Activated CD4-positive, alpha-beta memory T cell treated with anti-CD3 and anti-CD28 coated beads for 36 hours (primary cell): Measurements from ENCODE around the gene TNFRSF25. TPM values are rescaled to one million over a fixed set of nuclear protein-coding genes. Genes with fewer than 3 reads are reported as not detected.
A peak's percentile ranks its signal among the peaks of the same experiment; 100 is the strongest.

ENCODE experiments used
- CTCF ChIA-PET: fragments of 350-600 bp; sonication (Branson Sonifier 250); formaldehyde crosslinking; loops from one replicate; lab custom pipeline; 2021; ENCODE audit warnings: antibody characterized with exemption, inconsistent platforms; lab: Charles Lee
- POLR2A ChIA-PET: fragments of 350-600 bp; sonication (Branson Sonifier 250); formaldehyde crosslinking; loops from one replicate; lab custom pipeline; 2021; ENCODE audit warnings: antibody characterized with exemption; lab: Charles Lee
- DNase-seq: peaks from one replicate; pipeline ENCODE4 v3.0.0-alpha.2; 2020
- H3K27ac Mint-ChIP-seq: one replicate; pipeline ENCODE4 v1.8.0; 2021; ENCODE audit warnings: mixed read lengths
- H3K27me3 Mint-ChIP-seq: one replicate; pipeline ENCODE4 v1.8.0; 2021; ENCODE audit warnings: mixed read lengths
- H3K36me3 Mint-ChIP-seq: one replicate; pipeline ENCODE4 v1.8.0; 2021; ENCODE audit warnings: mixed read lengths
- H3K4me1 Mint-ChIP-seq: one replicate; pipeline ENCODE4 v1.8.0; 2021; ENCODE audit warnings: low read depth, mixed read lengths
- H3K4me3 Mint-ChIP-seq: one replicate; pipeline ENCODE4 v1.8.0; 2021; ENCODE audit warnings: mild to moderate bottlenecking, mixed read lengths
- H3K9me3 Mint-ChIP-seq: one replicate; pipeline ENCODE4 v1.8.0; 2021; ENCODE audit warnings: mixed read lengths
- intact Hi-C: fragments of 100-400 bp; cut with micrococcal nuclease; formaldehyde crosslinking; loops from one replicate; pipeline ENCODE4 v1.15.1; 2023
- total RNA-seq, 2 experiments: library from RNA; stranded (reverse); gene quantifications; one replicate each; pipeline ENCODE4 v1.2.3, GENCODE V29; 2021

The TNFRSF25 gene
- total RNA-seq, 2 experiments from 2014 or later, result 90.0 to 97.4 TPM

DNA sequence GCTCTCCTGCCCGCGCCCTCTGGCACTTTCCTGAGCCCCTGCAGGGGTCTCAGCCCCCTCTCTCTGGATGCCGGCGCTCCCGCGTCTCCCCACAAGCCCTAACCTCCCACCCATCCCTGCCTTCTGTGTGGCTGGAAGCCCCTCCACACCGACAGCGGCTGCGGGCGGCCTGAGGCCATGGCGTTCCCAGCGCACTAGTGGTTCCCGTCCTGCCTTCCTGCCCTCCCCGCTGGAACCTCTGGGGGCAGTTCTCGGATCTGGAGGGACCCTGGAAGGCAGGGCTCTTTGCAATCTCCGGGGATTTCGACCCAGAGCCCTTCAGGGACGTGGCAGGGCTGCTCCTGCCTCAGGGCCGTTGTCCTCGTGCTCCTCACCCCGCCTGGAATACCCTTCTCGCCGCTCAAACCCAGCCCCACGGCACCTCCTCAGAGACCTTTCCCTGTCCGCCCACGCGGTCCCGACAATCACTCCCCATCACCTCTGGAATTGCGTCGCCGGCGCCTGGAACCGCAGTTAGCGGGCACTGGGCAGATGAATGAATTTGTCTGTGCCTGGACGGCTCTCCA is 41.9 kb downstream of the TNFRSF25 start:
- ChIA-PET POLR2A (no interaction called here), CTCF (interaction anchor here (0.7 to 5.5 kb wide), 34 partner anchors 8 to 221 kb away, joined by 3 to 106 read pairs (median 6); partner anchors contain the start of genes ACOT7 and PLEKHG5)
- Mint-ChIP-seq H3K27me3 (peaks cover 38% of the 10 kb centered on the region), H3K27ac (no peak overlapping the region), H3K9me3 (no peaks in the 10 kb centered on the region), H3K4me1 (peaks cover 16% of the 10 kb centered on the region), H3K36me3 (no peaks in the 10 kb centered on the region), H3K4me3 (peak overlapping the region; percentile 20)
- intact Hi-C loops, result loop anchor here (2.0 to 5.0 kb wide), 3 partner anchors 15 to 223 kb away; no protein-coding TSS in a partner anchor
- DNase-seq, result no peak

- Mint-ChIP-seq H3K27ac (no peak overlapping the region), H3K36me3 (no peaks in the 10 kb centered on the region)
These were observed 42.5 kb downstream of the TNFRSF25 start for GRCh38 chr1:6423321-6423999.

DNA sequence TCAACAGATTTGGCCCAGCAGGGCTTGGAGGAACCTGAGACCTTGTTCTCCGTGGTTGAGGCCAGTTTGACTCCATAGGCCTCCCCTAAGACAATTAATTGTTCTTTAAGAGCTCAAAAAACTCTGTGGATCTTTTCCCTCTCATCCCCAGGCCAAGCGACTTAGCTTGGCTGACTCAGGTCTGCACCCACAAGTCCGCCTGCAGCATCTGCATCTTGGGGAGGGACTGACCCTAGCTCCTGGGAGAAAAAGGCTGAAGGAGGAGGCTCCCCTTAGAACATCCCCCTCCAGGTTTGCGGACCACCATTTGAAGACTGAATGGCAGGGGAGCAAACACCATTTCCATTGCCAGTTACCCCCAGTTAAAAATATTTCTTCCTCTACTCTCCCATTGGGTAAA is 44.7 kb downstream of the TNFRSF25 start:
- no peak for DNase-seq
- H3K36me3 Mint-ChIP-seq, result no peaks in the 10 kb centered on the region
- intact Hi-C loops, result loop anchor here (5.0 kb wide), 2 partner anchors 174 to 226 kb away; no protein-coding TSS in a partner anchor
- H3K4me1 Mint-ChIP-seq, result peaks cover 17% of the 10 kb centered on the region
- no peak overlapping the region for H3K27ac Mint-ChIP-seq
- H3K4me3 Mint-ChIP-seq, result no peak overlapping the region
- H3K9me3 Mint-ChIP-seq, result no peaks in the 10 kb centered on the region
- CTCF ChIA-PET, result interaction anchor here (0.9 to 5.5 kb wide), 8 partner anchors 11 to 186 kb away, joined by 3 to 106 read pairs (median 6); partner anchors contain the start of genes ACOT7 and ICMT
- H3K27me3 Mint-ChIP-seq, result peaks cover 56% of the 10 kb centered on the region
- POLR2A ChIA-PET, result no interaction called here

More at GRCh38 chr1:6423321-6423999, 42.5 kb downstream of the TNFRSF25 start:
- POLR2A ChIA-PET, result no interaction called here
- peak overlapping the region; percentile 20 for H3K4me3 Mint-ChIP-seq
- H3K27me3 Mint-ChIP-seq, result peaks cover 41% of the 10 kb centered on the region
- CTCF ChIA-PET, result interaction anchor here (0.6 to 5.5 kb wide), 42 partner anchors 9 to 470 kb away, joined by 3 to 106 read pairs (median 6); partner anchors contain the start of genes ACOT7, PLEKHG5 and TNFRSF25
- intact Hi-C loops, result loop anchor here (2.0 to 5.0 kb wide), 3 partner anchors 15 to 224 kb away; no protein-coding TSS in a partner anchor
- no peaks in the 10 kb centered on the region for H3K9me3 Mint-ChIP-seq
- peak; percentile 83 for DNase-seq
- peaks cover 17% of the 10 kb centered on the region for H3K4me1 Mint-ChIP-seq

GRCh38 chr1:6420454-6421042 is 45.4 kb downstream of the TNFRSF25 start:
- POLR2A ChIA-PET, result no interaction called here
- no peak overlapping the region for H3K4me3 Mint-ChIP-seq
- no peaks in the 10 kb centered on the region for H3K9me3 Mint-ChIP-seq
- CTCF ChIA-PET, result interaction anchor here (1.0 to 5.5 kb wide), 8 partner anchors 12 to 183 kb away, joined by 4 to 106 read pairs (median 6); partner anchors contain the start of gene ACOT7
- peaks cover 60% of the 10 kb centered on the region for H3K27me3 Mint-ChIP-seq
- peaks cover 17% of the 10 kb centered on the region for H3K4me1 Mint-ChIP-seq
- no peak for DNase-seq
- no peak overlapping the region for H3K27ac Mint-ChIP-seq
- no peaks in the 10 kb centered on the region for H3K36me3 Mint-ChIP-seq
- intact Hi-C loops, result loop anchor here (5.0 kb wide), 2 partner anchors 173 to 227 kb away; no protein-coding TSS in a partner anchor

- Mint-ChIP-seq H3K4me3 (no peak within 1 kb of the TSS), H3K4me1 (peaks cover 20% of the 10 kb centered on the region), H3K27ac (no peak within 1 kb of the TSS), H3K9me3 (no peaks in the 10 kb centered on the region), H3K36me3 (no peaks in the 10 kb centered on the region), H3K27me3 (peaks cover 60% of the 10 kb centered on the region)
- ChIA-PET POLR2A (interaction anchor here (0.6 kb wide), 1 partner anchor 11 kb away, joined by 3 read pairs; no protein-coding TSS in a partner anchor), CTCF (interaction anchor here (1.0 to 5.5 kb wide), 8 partner anchors 15 to 182 kb away, joined by 3 to 106 read pairs (median 6); partner anchors contain the start of gene ACOT7)
- DNase-seq, result no peak
- intact Hi-C loops, result loop anchor here (5.0 kb wide), 2 partner anchors 173 to 227 kb away; no protein-coding TSS in a partner anchor
These were observed 46.0 kb downstream of the TNFRSF25 start, which contains the start of gene HES2 for GRCh38 chr1:6419804-6420453. Gene HES2, minus strand, starts transcription at chr1:6419919. Its CDS starts 99 bp downstream, at chr1:6419820.

DNA sequence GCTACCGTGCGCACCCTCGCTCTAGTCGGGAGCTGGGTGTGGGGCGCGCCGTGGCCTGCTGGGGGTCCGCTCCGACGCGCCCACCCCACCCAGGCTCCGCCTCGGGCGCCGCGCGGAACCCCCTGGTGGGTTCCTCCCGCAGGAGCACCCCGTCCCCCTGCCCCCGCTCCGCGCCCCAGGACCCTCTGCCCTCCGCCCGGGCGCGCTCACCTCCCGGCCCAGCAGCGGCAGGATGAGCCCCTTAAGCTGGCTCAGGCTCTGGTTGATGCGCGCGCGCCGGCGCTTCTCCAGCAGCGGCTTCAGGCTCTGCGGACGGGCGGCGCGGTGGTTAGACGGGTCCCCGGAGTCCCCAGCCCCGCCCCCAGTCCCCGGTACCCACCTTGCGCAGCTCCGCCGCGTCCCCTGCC is 46.6 kb downstream of the TNFRSF25 start:
- H3K27ac Mint-ChIP-seq, result no peak overlapping the region
- H3K4me3 Mint-ChIP-seq, result no peak overlapping the region
- peaks cover 63% of the 10 kb centered on the region for H3K27me3 Mint-ChIP-seq
- CTCF ChIA-PET, result interaction anchor here (1.3 to 5.5 kb wide), 7 partner anchors 14 to 173 kb away, joined by 3 to 106 read pairs (median 9); partner anchors contain the start of gene ACOT7
- DNase-seq, result no peak
- intact Hi-C loops, result no loop called here
- POLR2A ChIA-PET, result interaction anchor here (0.6 kb wide), 2 partner anchors 12 to 83 kb away, joined by 3 to 5 read pairs; no protein-coding TSS in a partner anchor
- H3K36me3 Mint-ChIP-seq, result no peaks in the 10 kb centered on the region
- H3K9me3 Mint-ChIP-seq, result no peaks in the 10 kb centered on the region
- peaks cover 22% of the 10 kb centered on the region for H3K4me1 Mint-ChIP-seq

DNA sequence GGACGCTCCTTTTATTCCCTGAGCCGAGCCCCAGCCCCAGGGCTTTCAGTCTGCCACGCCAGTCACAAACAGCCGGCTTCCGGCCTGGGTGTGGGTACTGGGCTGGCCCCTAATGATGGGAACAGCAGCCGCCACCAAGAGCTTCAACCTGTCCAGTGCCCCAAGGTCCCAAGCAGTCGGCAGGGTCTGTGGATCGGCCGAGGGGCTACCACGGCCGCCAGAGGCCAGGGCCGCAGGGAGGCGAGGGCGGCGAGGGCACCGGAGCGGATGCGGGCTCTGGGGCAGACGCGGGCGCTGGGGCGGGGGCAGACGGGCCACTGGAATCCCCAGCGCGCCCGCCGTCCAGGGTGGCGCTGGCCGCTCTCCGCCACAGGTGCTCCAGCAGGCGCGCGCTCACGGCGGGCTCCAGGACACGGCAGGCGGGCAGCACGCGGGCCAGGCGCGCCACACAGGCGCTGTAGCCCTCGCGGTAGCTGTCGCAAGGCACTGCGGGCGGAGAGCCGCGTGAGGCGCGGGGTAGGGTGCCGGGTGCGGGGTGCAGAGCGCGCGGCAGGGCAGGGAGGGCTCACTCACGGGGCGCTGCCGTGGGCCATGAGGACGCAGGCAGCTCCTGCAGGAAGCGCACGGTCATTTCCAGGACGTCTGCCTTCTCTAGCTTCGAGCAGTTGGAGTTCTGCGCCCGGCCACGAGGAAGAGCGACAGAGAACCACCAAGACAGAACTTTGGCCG is 47.1 kb downstream of the TNFRSF25 start:
- Mint-ChIP-seq H3K27ac (no peak overlapping the region), H3K4me3 (no peak overlapping the region), H3K9me3 (no peaks in the 10 kb centered on the region), H3K27me3 (peaks cover 62% of the 10 kb centered on the region), H3K4me1 (peaks cover 17% of the 10 kb centered on the region), H3K36me3 (no peaks in the 10 kb centered on the region)
- intact Hi-C loops, result no loop called here
- DNase-seq, result no peak
- ChIA-PET POLR2A (interaction anchor here (0.6 kb wide), 2 partner anchors 12 to 82 kb away, joined by 3 to 5 read pairs; no protein-coding TSS in a partner anchor), CTCF (interaction anchor here (1.3 to 5.5 kb wide), 6 partner anchors 14 to 172 kb away, joined by 3 to 106 read pairs (median 6); partner anchors contain the start of gene ACOT7)

- no peak for DNase-seq
- Mint-ChIP-seq H3K27ac (no peak overlapping the region), H3K36me3 (no peaks in the 10 kb centered on the region), H3K9me3 (no peaks in the 10 kb centered on the region), H3K4me3 (no peak overlapping the region), H3K4me1 (peaks cover 11% of the 10 kb centered on the region), H3K27me3 (peaks cover 61% of the 10 kb centered on the region)
- POLR2A ChIA-PET, result no interaction called here
- intact Hi-C loops, result no loop called here
- CTCF ChIA-PET, result no interaction called here
These were observed 47.9 kb downstream of the TNFRSF25 start for GRCh38 chr1:6417961-6418667.

GRCh38 chr1:6416906-6417305 is 49.1 kb downstream of the TNFRSF25 start:
- Mint-ChIP-seq H3K4me3 (no peak overlapping the region), H3K36me3 (no peaks in the 10 kb centered on the region), H3K27me3 (peaks cover 67% of the 10 kb centered on the region), H3K27ac (no peak overlapping the region), H3K4me1 (peaks cover 11% of the 10 kb centered on the region), H3K9me3 (no peaks in the 10 kb centered on the region)
- DNase-seq, result no peak
- ChIA-PET CTCF (no interaction called here), POLR2A (no interaction called here)
- intact Hi-C loops, result no loop called here

- no peak for DNase-seq
- intact Hi-C loops, result no loop called here
- Mint-ChIP-seq H3K36me3 (no peaks in the 10 kb centered on the region), H3K4me1 (peaks cover 11% of the 10 kb centered on the region), H3K9me3 (no peaks in the 10 kb centered on the region), H3K27me3 (peaks cover 60% of the 10 kb centered on the region), H3K27ac (no peak overlapping the region), H3K4me3 (no peak overlapping the region)
- ChIA-PET POLR2A (no interaction called here), CTCF (interaction anchor here (1.2 kb wide), 1 partner anchor 54 kb away, joined by 5 read pairs; no protein-coding TSS in a partner anchor)
These were observed 49.7 kb downstream of the TNFRSF25 start for GRCh38 chr1:6416295-6416656.
